ENCODE results near the gene ADAMTS17.
"Not testable (repeated sequence)": the region's sequence is repeated elsewhere in the genome, so short reads cannot be mapped to it uniquely, and the experiment has no call there.

The ADAMTS17 gene

DNA sequence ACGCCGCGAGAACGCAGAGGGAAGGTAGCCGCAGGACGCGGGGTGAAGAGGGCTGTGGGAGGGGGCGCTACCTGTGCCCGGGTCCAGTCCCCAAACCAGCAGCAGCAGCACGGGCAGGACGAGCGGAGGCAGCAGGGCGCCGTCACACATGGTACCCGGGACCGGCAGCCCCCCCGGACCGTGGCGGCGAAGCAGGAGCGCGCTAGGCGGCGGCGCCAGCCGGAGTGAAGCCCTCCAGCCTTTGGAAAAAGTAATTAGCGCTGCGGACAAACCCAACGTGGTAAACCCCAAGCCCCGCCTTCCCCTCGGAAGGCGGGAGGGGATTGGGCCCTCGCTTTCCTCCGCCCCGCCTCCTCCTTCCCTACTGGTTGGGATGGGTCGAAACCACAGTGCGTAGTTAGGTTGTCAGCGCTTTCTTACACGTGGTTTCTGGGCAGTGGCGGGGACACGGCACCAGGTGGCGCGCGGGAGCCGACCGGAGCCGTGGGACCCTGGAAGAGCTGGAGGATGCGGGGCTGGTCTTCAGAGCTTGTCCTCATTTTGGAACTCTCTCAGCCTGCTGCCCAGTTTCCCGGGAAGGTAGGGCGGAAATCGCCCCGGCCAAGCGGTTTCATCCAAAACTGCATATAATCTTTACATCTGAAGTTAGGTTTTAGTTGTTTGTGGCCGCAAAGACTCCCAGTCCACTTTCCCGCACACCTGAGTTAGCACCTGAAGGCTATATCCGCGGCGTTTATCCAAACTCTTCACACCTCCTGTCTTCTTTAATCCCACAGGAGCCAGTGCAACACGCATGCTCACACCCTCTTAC is at the start of gene ADAMTS17:
TSS of gene ADAMTS17 (minus strand) at position 226 of the 811 bp plus-strand sequence. CDS start at position 150, 76 bp downstream.
- peak; percentile 90 to 95 for DNase-seq

DNA sequence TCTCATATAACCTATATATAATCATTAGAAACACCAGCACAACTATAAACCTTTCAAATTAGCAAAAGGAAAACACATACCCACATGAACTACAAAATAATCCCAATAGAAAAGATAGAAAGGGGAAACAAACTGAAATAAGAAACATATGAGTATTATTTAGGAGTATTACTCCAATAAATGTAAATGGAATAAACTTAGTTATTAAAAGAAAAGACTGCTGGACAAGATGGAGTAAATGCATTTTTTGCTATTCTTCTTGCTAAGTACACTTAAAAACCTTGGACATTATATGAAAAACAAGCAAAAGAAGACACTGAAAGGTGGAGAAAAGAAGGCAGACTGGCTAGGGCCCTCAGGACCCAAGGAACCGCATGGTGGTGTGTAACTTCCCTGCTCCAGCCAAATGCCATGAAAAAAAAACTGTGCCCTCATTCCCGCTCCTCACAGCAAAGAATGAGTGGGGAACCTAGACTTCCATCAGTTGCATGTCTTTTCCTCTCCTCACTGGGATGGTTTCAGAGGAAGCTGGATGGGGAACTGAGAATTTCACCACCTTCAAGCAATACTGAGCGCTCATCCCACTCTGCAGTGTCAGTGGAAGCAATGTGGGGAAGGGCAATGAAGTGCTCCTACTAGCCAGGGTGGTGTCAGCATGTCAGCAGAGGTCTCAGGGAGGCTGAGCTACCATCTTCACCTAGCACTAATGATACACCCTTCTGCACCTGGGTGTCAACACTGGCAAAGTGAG is 43.7 kb upstream of the ADAMTS17 start:
- peak; percentile 26 to 30 for DNase-seq

- no peak for DNase-seq
These were observed 42.3 kb upstream of the ADAMTS17 start for GRCh38 chr15:100384108-100384410.

DNA sequence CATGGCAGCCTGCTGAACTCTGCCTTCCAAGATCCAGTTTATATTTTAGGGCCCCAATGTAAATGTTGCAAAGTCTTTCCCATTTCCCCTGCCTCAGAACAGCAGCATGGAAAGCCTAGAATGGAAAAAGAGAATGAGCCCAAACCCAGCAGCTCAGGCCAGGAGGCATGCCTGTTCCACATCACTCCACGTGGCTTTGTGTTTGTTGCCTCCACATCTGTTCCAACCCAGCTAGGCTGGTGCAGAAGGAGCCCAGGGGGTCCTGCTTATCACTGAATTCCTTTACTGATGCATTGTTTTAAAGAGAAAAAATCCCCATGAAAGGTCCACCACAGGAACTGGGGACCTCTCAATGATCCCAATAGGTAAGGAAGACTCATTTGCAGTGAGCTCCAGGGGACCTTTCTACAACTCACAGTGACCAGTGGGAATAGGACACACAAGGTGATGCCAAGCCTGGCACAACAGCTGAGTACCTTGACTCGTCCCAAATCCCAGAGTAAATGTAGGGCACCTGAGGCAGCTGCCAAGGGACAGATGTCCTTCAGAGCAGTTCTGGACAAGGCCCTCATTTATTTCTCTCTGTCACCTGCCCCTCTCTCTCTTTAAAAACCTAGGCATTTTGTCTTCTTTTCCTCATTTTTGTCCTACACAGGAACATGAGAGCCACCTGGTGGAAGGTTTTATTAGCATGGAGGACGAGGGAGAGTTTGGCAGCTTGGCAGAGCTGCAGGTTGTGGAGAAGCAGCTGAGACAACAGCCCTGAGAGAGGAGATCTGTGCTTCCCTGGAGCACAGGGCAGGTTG is 41.7 kb upstream of the ADAMTS17 start:
- DNase-seq, result peak in 1 of 2 donors; percentile 51

DNA sequence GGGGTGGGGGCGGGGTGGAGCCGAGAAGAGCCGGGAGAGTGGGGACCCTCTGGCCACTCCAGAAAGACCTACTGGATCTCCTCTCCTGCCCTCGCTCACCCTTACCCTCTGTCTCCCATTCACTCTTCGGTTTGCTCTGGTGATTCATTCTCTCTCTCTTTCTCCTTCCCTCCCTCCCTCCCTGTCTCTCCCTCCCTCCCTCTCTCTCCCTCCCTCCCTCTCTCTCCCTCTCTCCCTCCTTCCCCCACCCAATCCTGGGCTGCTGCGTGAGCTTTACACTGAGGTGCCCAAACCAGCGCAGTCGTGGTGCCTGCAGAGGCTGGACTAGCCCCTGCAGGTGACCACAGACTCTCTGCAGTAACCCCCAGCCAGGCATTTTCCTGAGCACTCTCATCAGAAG is 32.2 kb upstream of the ADAMTS17 start:
- no peak for DNase-seq

GRCh38 chr15:100373120-100373896 is 31.5 kb upstream of the ADAMTS17 start:
- DNase-seq, result no peak

GRCh38 chr15:100372739-100373119 is 31.0 kb upstream of the ADAMTS17 start:
- no peak for DNase-seq

DNA sequence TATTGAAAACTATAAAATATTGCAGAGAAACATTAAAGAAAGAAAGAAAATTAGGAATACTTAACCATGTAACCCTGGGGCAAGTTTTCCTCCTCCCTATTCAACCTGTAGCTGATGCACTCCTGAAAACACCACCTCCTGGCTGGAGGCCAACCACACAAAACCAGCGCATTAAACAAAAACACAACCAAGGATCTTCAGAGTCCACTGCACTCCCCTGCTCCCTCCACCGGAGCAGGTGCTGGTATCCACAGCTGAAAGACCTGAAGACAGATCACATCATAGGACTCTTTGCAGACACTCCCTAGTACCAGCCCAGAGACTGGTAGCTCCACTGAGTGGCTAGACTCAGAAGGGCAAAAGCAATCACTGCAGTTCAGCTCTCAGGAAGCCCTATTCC is 13.6 kb upstream of the ADAMTS17 start:
- no peak for DNase-seq

DNA sequence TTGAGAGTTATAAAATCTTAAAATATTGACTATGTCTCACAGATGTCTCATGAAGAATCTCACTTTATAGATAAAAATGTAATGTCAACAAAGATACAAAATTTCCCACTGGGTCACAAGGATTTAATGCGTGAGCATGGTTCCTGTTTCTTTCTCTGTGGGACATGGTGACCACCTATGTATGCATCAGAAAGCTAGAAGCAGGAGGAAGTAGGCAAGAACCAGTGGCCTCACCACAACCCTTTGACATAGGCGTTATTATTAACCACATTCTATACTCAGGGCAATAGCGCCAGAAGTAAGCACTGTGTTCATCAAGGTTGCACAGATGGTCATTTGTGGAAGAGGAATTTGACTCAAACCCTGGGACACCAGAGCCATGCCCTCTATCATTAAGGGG is 11.7 kb upstream of the ADAMTS17 start:
- peak; percentile 43 to 73 for DNase-seq

DNA sequence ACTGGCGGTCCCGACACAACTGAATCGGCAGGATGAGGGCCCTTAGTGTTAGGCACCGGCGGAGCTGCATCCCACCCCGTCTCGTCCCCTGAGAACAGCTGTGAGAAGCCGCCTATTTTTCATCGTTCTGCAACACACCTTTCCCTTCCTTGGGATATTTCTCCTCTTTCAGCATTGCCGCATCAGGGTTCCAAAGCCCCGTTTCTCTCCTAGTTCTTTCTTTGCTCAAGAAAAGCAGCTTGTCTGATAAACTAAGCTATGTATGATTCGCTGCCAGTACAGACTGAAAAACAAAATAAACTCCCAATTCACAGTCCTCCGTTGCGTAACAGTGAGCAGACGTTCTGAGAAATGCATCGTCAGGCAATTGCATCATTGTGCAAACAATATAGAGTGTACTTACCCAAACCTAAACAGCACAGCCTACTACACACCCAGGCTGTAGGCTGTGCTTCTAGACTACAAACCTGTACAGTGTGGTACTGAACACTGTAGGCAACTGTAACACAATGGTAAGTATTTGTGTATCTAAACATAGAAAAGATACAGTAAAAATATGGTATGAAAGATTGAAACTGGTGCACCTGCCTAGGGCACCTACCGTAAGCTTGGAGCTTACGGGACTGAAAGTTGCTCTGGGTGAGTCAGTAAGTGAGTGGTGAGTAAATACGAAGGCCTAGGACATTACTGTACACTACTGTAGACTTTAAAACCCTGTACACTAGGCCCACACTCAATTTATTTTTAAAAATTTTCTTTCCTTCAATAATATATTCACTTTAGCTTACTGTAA is 8.9 kb upstream of the ADAMTS17 start:
- peak; percentile 66 to 77 for DNase-seq

- peak; percentile 80 to 97 for DNase-seq
These were observed 8.1 kb upstream of the ADAMTS17 start for GRCh38 chr15:100349696-100350433.

GRCh38 chr15:100349321-100349695 is 7.5 kb upstream of the ADAMTS17 start:
- no peak for DNase-seq

DNA sequence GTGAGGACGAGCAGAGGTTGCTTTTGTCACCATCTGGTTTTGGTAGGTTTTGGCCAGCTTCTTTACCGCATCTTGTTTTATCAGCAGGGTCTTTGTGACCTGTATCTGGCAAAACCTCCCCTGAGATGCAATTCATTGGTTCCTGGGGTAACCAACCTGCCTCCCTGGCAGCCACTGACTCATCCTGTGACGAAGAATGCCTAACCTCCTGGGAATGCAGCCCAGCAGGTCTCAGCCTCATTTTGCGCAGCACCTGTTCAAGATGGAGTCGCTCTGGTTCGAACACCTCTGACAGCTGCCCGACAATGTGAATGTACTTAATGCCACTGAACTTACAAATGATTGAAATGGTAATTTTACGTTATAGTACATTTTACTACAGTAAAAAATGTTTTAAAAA is 6.8 kb upstream of the ADAMTS17 start:
- DNase-seq, result no peak

- no peak for DNase-seq
These were observed 5.2 kb upstream of the ADAMTS17 start for GRCh38 chr15:100346866-100347512.

DNA sequence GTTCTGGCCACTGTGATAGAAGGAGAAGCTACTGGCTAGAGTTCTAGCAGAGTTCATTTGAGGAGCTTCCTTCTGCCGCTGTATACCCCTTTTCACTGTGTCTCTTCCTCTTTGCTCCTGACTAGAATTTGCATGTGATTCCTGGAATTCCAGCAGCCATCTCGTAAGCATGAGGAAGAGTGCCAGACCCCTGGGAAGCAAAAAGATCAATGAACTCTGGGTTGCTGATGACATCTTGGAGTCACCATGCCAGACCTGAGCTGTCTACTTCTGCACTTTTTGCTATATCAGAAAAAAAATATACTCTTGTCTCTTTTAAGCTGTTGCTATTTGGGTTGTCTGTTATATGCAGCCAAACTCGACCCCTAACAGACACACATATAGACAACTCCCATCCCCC is 3.7 kb upstream of the ADAMTS17 start:
- no peak for DNase-seq

- DNase-seq, result no peak
These were observed 1.5 kb upstream of the ADAMTS17 start for GRCh38 chr15:100343251-100343650.

- DNase-seq, result no peak
These were observed 481 bp downstream of the ADAMTS17 start for GRCh38 chr15:100341239-100341749.

DNA sequence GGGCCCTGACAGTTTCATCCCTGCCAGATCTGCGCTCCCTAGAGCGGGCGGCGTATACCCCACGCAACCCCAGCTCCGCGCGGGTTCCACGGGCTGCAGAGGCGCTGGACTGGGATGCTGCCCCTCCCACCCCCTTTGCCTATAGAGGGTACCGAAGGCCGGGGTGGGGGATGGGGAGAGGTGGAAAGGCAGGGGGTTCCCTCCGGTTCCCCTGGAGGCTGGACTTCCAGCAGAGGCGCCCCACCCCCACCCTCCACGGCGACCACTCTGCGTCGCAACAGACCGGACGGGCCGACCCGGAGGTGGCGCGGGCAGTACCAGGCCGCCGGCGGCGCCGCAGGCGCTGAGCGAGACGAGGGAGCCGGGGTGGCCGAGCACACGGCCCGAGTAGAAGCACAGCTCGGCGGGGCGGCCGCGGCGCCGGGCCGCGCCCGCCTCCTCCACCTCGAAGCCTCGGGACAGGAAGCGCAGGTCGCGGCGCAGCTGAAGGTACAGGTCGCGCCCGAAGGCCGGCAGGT is 995 bp downstream of the ADAMTS17 start:
- no peak for DNase-seq

DNA sequence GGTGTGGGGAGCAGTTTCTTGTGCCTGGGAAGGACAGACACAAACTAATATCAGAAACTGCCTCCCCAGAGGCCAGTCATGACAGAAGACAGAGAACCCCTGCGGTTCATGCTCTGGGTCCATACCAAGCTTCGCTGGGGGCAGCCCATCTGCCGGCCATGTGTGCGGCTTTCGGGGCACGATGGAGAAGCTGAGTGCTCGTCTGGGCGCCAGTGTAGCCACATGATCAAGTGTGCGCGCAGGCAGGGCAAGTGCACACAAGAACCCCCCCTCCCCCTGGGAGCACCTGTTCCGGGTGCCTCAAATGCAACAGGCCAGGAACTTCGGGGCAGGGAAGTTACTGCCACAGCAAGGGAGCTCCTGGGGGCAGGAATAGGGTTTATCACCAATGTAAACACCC is 1.8 kb downstream of the ADAMTS17 start:
- DNase-seq, result no peak

DNA sequence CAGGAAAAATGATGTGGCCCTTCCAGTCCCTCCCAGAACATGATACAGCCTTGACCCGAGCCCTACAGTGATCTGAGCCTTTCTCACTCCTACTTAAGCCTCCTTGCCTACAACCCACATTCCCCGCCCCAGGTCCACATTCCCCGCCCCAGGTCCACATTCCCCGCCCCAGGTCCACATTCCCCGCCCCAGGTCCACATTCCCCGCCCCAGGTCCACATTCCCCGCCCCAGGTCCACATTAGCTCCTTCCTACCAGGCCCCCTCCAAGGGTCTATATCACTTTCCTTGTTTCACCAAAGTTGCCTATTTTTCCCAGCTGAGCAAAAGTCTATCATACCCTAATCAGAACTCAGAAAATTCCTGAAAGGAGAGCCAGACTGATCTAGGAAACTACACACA is 2.3 kb downstream of the ADAMTS17 start:
- DNase-seq, result not testable (repeated sequence)

Measured in inflammatory macrophage treated with lipopolysaccharide for 1 hour (primary cell).